ENCODE data around the gene FOSB.

Gene FOSB

DNA sequence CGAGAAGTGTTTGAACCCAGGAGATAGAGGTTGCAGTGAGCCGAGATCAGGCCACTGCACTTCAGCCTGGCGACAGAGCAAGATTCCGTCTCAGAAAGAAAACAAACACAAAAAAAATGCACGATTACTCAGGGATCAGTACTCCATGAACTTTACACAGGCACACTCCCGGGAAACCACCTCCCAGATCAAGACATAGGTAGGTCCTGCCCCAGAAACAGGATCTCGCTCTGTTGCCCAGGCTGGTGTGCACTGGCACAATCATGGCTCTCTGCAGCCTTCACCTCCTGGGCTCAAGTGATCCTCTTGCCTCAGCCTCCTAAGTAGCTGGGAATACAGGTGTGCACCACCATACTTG, 50.7 kb downstream of the FOSB start:
- in situ Hi-C loops (cut with HindIII; ENCODE audit: low sequenced_read_pairs): no loop called here

DNA sequence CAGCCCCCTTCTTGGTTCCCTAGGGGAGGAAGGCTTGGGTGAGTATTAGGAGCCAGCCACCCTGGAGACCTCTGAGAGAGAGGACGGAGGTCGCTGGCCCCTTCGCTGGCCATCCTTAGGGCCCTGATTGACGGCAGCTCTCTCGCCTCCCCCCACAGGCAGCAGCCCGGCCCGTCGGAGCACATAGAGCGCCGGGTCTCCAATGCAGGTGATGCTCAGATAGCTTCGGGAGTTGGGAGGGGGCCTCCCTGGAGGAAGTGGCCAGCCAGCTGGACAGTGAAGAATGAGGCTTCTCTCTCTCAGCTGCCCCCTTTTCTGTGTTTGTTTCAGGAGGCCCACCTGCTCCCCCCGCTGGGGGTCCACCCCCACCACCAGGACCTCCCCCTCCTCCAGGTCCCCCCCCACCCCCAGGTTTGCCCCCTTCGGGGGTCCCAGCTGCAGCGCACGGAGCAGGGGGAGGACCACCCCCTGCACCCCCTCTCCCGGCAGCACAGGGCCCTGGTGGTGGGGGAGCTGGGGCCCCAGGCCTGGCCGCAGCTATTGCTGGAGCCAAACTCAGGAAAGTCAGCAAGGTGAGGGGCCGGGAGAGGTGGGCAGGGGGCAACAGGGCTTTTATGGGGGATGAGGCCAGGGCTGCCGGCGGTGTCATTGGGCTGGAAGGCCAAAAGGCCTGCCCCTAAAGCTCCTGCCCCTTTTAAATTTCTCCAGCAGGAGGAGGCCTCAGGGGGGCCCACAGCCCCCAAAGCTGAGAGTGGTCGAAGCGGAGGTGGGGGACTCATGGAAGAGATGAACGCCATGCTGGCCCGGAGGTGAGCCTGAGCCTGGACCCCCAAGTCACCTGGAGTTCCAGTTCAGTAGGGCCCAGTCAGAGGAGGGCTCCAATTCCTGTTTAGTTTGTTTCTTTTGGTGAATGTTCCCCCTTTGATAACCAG, 54.5 kb downstream of the FOSB start:
- in situ Hi-C loops (cut with HindIII; ENCODE audit: low sequenced_read_pairs): no loop called here

DNA sequence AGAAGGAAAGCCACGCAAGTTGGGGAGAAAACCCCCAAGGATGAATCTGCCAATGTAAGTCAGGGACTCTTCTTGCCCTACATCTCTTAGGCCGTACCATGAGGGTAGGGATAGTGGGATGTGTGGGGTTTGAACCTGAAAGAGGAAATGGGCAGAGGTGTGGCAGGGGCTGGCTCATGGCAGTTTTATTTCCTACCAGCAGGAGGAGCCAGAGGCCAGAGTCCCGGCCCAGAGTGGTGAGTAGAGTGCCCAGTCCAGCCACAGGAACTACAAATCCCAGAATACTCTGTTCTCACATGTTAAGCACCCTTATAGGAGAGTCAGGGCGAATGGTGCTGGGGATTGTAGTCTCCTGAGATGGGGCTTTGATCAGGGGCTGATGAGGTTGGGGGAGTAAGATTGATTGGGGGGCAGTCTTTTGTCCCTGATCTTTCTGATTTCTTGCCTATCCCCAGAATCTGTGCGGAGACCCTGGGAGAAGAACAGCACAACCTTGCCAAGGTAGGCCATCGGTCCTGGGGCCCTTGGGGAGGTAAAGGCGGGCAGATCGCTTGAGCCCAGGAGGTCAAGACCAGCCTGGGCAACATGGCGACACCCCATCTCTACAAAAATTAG, 56.0 kb downstream of the FOSB start:
- in situ Hi-C loops (cut with HindIII; ENCODE audit: low sequenced_read_pairs): no loop called here

DNA sequence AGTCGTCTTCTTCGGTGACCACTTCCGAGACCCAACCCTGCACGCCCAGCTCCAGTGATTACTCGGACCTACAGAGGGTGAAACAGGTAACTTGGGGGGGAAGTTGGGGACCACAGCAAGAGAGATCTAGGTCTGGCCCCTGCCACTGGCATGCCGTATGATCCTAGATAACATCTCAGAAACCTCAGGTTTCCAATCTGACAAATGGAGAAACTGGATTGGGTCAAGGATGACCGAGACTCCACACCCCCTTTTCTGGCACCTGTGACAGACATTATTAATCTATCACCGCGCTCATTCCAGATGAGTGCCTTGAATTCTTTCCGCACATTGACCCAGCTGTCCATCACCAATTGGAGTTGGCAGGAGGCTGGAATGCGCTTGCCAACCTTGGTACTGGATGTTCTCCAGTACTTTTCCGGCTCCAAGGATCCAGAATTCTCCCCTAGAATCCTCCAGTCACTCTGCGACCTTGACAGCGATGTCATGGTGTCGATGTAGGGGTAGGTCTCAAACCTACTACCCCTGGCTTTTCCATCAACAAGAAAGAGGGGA, 56.9 kb downstream of the FOSB start:
- in situ Hi-C loops (cut with HindIII; ENCODE audit: low sequenced_read_pairs): no loop called here
